GM12801 (cell line): ENCODE measurements around the gene SETD6.

Source experiments
- TF ChIP-seq, protein P1 (sequence below): IDR thresholded peaks from one replicate; pipeline ENCODE4 v1.5.1; 2011; ENCODE audit warnings: control low read depth; ENCODE audit not compliant: insufficient read length; ENCODE audit errors: extremely low read depth

Gene SETD6

DNA sequence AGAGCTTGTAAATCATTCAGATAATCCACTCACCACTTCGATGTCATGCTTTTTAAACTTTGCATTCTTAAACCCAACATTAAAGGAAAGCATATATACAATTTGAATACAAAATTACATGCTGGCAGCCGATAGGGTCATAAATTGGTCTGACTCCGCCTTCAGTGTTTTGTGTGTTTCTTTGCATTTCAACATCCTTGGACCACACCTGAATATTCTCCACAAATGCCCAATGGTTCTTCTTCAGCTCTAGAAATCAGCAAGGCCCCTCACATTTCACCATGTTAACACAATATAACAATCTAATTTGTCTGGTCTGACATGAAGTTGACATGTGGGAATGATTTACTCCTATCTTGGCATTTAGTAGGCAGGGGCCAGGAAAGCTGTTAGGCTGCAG, 17.1 kb downstream of the SETD6 start:
- TF ChIP-seq, protein P1, sequence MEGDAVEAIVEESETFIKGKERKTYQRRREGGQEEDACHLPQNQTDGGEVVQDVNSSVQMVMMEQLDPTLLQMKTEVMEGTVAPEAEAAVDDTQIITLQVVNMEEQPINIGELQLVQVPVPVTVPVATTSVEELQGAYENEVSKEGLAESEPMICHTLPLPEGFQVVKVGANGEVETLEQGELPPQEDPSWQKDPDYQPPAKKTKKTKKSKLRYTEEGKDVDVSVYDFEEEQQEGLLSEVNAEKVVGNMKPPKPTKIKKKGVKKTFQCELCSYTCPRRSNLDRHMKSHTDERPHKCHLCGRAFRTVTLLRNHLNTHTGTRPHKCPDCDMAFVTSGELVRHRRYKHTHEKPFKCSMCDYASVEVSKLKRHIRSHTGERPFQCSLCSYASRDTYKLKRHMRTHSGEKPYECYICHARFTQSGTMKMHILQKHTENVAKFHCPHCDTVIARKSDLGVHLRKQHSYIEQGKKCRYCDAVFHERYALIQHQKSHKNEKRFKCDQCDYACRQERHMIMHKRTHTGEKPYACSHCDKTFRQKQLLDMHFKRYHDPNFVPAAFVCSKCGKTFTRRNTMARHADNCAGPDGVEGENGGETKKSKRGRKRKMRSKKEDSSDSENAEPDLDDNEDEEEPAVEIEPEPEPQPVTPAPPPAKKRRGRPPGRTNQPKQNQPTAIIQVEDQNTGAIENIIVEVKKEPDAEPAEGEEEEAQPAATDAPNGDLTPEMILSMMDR: no peak

GRCh38 chr16:58533751-58534470, 18.6 kb downstream of the SETD6 start:
- TF ChIP-seq, protein P1: no peak

- TF ChIP-seq, protein P1: no peak
Observed at GRCh38 chr16:58535100-58535499, 19.8 kb downstream of the SETD6 start.

DNA sequence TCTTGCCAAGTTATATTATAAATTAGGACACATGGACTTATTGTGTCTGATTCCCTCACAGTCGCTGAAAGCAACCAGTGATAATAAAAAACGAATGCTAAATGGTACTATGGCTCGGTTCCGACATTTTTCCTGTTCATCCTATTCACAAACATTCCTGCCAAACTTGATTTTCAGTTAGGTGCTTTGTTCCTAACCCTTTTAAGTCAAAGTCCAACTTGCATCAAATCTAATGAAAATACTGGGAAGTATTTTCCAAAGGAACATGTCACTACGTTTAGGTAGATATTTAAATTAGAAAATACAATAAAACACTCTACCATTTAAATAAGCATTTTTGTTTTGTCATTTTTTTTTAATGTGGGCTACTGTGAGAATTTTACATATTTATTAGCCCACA, 21.0 kb downstream of the SETD6 start:
- TF ChIP-seq, protein P1: no peak

GRCh38 chr16:58537124-58537906, 22.0 kb downstream of the SETD6 start:
- TF ChIP-seq, protein P1: no peak

GRCh38 chr16:58541711-58542110, 26.4 kb downstream of the SETD6 start:
- TF ChIP-seq, protein P1: no peak

DNA sequence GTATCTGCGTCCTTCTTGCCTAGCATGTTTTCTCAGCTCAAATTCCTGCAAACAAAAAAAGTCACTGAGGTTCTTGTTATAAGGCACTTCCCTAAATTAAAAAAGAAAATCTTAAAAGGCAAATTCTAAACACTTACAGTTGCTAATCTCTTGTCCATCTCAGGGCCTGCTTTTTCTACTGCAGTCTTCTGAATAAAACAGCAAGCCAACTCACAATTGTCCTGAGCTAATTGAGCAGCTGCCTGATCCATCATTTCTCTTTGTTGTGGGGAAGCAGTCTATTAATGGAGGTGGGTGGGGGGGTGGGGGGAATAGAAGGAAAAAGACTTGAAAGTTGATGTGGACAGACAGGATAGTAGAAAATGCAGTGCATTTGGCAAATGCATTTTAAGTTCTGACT, 27.0 kb downstream of the SETD6 start:
- TF ChIP-seq, protein P1: no peak
